ENCODE data around the gene COPS8.
A peak's percentile ranks its signal among the peaks of the same experiment; 100 is the strongest.

The COPS8 gene

DNA sequence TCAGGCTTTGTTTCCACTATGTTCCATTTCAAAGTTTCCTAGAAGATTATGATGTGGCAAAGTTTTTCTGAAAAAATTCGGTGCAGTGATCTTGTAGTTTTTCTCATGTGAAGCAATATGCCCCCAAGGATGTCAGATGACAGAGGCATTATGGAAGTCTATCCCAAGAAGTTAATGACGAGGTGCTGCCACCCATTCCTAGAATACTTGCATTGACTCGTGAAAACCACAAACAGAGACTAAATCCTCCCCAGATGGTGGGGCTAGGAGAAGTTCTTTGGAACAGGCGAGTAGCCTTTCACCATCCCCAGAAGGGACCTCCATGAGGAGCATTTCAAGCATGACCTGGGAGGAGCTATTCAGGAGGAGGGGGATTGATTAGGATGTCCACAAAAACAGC is 40.2 kb upstream of the COPS8 start:
- no peak overlapping the region for H3K27ac ChIP-seq (ENCODE audit: extremely low read depth, low read depth, low read length)
- H3K4me3 ChIP-seq (ENCODE audit: low read depth, low read length): no peak overlapping the region
- POLR2A ChIA-PET: no interaction called here
- CTCF ChIA-PET: interaction anchor here (0.6 kb wide), 1 partner anchor 439 kb away, joined by 3 read pairs; no protein-coding TSS in a partner anchor
- no peaks in the 10 kb centered on the region for H3K9me3 ChIP-seq (ENCODE audit: control insufficient read depth, insufficient read depth, low read depth, low read length)
- no peaks in the 10 kb centered on the region for H3K4me1 ChIP-seq (ENCODE audit: control insufficient read depth, insufficient read depth, low read length)
- TF ChIP-seq, protein P1, sequence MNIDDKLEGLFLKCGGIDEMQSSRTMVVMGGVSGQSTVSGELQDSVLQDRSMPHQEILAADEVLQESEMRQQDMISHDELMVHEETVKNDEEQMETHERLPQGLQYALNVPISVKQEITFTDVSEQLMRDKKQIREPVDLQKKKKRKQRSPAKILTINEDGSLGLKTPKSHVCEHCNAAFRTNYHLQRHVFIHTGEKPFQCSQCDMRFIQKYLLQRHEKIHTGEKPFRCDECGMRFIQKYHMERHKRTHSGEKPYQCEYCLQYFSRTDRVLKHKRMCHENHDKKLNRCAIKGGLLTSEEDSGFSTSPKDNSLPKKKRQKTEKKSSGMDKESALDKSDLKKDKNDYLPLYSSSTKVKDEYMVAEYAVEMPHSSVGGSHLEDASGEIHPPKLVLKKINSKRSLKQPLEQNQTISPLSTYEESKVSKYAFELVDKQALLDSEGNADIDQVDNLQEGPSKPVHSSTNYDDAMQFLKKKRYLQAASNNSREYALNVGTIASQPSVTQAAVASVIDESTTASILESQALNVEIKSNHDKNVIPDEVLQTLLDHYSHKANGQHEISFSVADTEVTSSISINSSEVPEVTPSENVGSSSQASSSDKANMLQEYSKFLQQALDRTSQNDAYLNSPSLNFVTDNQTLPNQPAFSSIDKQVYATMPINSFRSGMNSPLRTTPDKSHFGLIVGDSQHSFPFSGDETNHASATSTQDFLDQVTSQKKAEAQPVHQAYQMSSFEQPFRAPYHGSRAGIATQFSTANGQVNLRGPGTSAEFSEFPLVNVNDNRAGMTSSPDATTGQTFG (tag by site-specific recombination; IDR thresholded peaks at IDR 0.05; ENCODE audit: borderline replicate concordance): no peak
- no peaks in the 10 kb centered on the region for H3K36me3 ChIP-seq (ENCODE audit: control insufficient read depth in 2 of 2, insufficient read depth in 1 of 2, low read length in 2 of 2)

- POLR2A ChIA-PET: no interaction called here
- Histone ChIP-seq H3K4me1 (ENCODE audit: control insufficient read depth, insufficient read depth, low read length) (no peaks in the 10 kb centered on the region), H3K4me3 (ENCODE audit: low read depth, low read length) (no peak overlapping the region), H3K36me3 (ENCODE audit: control insufficient read depth in 2 of 2, insufficient read depth in 1 of 2, low read length in 2 of 2) (no peaks in the 10 kb centered on the region), H3K27ac (ENCODE audit: extremely low read depth, low read depth, low read length) (no peak overlapping the region), H3K9me3 (ENCODE audit: control insufficient read depth, insufficient read depth, low read depth, low read length) (no peaks in the 10 kb centered on the region)
- CTCF ChIA-PET: interaction anchor here (1.2 kb wide), 1 partner anchor 698 kb away, joined by 3 read pairs; no protein-coding TSS in a partner anchor
- TF ChIP-seq ZNF571 (tag by site-specific recombination; IDR thresholded peaks at IDR 0.05): no peak
- TF ChIP-seq IKZF3 (tag by site-specific recombination; IDR thresholded peaks at IDR 0.05): no peak
- TF ChIP-seq, protein P2, sequence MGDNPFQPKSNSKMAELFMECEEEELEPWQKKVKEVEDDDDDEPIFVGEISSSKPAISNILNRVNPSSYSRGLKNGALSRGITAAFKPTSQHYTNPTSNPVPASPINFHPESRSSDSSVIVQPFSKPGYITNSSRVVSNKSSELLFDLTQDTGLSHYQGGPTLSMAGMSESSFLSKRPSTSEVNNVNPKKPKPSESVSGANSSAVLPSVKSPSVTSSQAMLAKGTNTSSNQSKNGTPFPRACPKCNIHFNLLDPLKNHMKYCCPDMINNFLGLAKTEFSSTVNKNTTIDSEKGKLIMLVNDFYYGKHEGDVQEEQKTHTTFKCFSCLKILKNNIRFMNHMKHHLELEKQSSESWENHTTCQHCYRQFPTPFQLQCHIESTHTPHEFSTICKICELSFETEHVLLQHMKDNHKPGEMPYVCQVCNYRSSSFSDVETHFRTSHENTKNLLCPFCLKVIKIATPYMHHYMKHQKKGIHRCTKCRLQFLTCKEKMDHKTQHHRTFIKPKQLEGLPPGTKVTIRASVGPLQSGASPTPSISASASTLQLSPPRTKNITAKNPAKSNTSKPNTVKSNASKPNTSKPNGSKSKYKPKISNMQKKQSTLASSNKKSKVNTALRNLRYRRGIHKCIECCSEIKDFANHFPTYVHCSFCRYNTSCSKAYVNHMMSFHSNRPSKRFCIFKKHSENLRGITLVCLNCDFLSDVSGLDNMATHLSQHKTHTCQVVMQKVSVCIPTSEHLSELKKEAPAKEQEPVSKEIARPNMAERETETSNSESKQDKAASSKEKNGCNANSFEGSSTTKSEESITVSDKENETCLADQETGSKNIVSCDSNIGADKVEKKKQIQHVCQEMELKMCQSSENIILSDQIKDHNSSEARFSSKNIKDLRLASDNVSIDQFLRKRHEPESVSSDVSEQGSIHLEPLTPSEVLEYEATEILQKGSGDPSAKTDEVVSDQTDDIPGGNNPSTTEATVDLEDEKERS (tag by site-specific recombination; IDR thresholded peaks at IDR 0.05): 0 out of 2 replicates have a peak, but pooled peaks have one; percentile 18
- TF ChIP-seq TRIM28 (IDR thresholded peaks at IDR 0.05; ENCODE audit: borderline replicate concordance, low read length): peak; percentile 84
- TF ChIP-seq SETDB1 (IDR thresholded peaks at IDR 0.05; ENCODE audit: insufficient read length, low read length): peak; percentile 92
- no peak for TF ChIP-seq ZNF785 (tag by site-specific recombination; IDR thresholded peaks at IDR 0.05)
- TF ChIP-seq ZNF221 (tag by site-specific recombination; IDR thresholded peaks at IDR 0.05; ENCODE audit: borderline replicate concordance): no peak
- TF ChIP-seq ZNF692 (tag by site-specific recombination; IDR thresholded peaks at IDR 0.05): no peak
These were observed 37.1 kb upstream of the COPS8 start for GRCh38 chr2:237048595-237048994.

DNA sequence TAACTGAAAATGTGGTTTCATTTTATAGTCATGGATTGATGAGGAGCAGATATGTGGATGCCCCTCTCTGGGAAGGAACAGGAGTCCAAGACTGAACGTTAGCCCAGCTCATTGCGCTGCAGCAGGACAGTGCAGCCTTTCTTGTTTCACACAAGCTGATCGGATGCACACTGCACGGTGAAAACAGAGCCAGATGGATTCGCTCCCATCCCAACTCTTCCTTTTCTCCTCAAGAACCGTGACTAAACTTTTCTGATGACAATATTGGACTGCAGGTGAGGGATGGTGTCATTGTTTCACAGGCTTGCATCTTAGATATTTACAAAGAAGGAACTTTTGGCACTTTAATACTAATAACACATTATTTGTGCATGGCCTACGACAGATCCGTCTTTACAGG is 33.8 kb upstream of the COPS8 start:
- H3K36me3 ChIP-seq (ENCODE audit: control insufficient read depth in 2 of 2, insufficient read depth in 1 of 2, low read length in 2 of 2): no peaks in the 10 kb centered on the region
- H3K4me3 ChIP-seq (ENCODE audit: low read depth, low read length): no peak overlapping the region
- H3K4me1 ChIP-seq (ENCODE audit: control insufficient read depth, insufficient read depth, low read length): no peaks in the 10 kb centered on the region
- TF ChIP-seq ZSCAN23 (tag by site-specific recombination; IDR thresholded peaks at IDR 0.05) (no peak), PRDM6 (tag by site-specific recombination; IDR thresholded peaks at IDR 0.05) (no peak), ZNF184 (tag by site-specific recombination; IDR thresholded peaks at IDR 0.05) (no peak)
- TF ChIP-seq, protein P3, sequence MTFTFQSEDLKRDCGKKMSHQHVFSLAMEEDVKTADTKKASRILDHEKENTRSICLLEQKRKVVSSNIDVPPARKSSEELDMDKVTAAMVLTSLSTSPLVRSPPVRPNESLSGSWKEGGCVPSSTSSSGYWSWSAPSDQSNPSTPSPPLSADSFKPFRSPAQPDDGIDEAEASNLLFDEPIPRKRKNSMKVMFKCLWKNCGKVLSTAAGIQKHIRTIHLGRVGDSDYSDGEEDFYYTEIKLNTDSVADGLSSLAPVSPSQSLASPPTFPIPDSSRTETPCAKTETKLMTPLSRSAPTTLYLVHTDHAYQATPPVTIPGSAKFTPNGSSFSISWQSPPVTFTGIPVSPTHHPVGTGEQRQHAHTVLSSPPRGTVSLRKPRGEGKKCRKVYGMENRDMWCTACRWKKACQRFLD (tag by site-specific recombination; IDR thresholded peaks at IDR 0.05): no peak
- no peak overlapping the region for H3K27ac ChIP-seq (ENCODE audit: extremely low read depth, low read depth, low read length)
- ChIA-PET CTCF (no interaction called here), POLR2A (no interaction called here)
- no peaks in the 10 kb centered on the region for H3K9me3 ChIP-seq (ENCODE audit: control insufficient read depth, insufficient read depth, low read depth, low read length)
